Spinal cord (tissue), 10 donors: ENCODE measurements around the gene MMP10. TPM values are rescaled to one million over a fixed set of nuclear protein-coding genes. Genes with fewer than 3 reads are reported as not detected.

ENCODE experiments used
- DNase-seq, 6 donors: peaks; one replicate each; pipeline versions ENCODE4 v3.0.0 to v3.0.0-alpha.2; 2013 to 2015; ENCODE audit warnings: low spot score in 6 of 6, low read depth in 4 of 6
- H3K27ac ChIP-seq: one replicate; pipeline ENCODE4 v1.5.1; 2013; ENCODE audit warnings: low read depth, low read length, control low read depth
- H3K27me3 ChIP-seq: one replicate; pipeline ENCODE4 v1.6.1; 2013; ENCODE audit warnings: low read length; ENCODE audit not compliant: control insufficient read depth, insufficient read depth
- H3K36me3 ChIP-seq: one replicate; pipeline ENCODE4 v1.6.1; 2013; ENCODE audit warnings: low read length; ENCODE audit not compliant: control insufficient read depth, insufficient read depth
- H3K4me1 ChIP-seq: one replicate; pipeline ENCODE4 v1.6.1; 2013; ENCODE audit warnings: low read length; ENCODE audit not compliant: control insufficient read depth, insufficient read depth
- H3K4me3 ChIP-seq: one replicate; pipeline ENCODE4 v1.5.1; 2013; ENCODE audit warnings: low read depth, low read length, control low read depth
- H3K9me3 ChIP-seq: one replicate; pipeline ENCODE4 v1.6.1; 2013; ENCODE audit warnings: low read length; ENCODE audit not compliant: control insufficient read depth, insufficient read depth
- WGBS: methylation state at CpG from one replicate; pipeline ENCODE4 v1.1.5; 2013; ENCODE audit warnings: missing lambda C conversion rate; ENCODE audit not compliant: insufficient coverage; 5-methylcytosine and 5-hydroxymethylcytosine counted together
- polyA plus RNA-seq, 2 donors: library from polyadenylated mRNA; unstranded; fragments of 120-200 nt; gene quantifications; one replicate each; pipeline ENCODE4 v1.2.1, GENCODE V29; 2013; ENCODE audit not compliant: insufficient read length in 2 of 2
- total RNA-seq, 2 donors: library from RNA; depleted of rRNA in 1 of 2; stranded (reverse); fragments of 120-200 nt in 1 of 2; fragments of >200 nt in 1 of 2; gene quantifications; one replicate each; pipeline versions ENCODE4 v1.2.3 to v1.2.4, GENCODE V29; 2013 to 2014
- donor health status: healthy.

MMP10 gene
- total and polyA plus RNA-seq, 4 donors: 0.39 TPM; not detected in 3

GRCh38 chr11:102788334-102788995 lies 8.0 kb upstream of the MMP10 start:
- H3K36me3 ChIP-seq: no peaks in the 10 kb centered on the region
- no peaks in the 10 kb centered on the region for H3K4me1 ChIP-seq
- WGBS: 96% methylated on average over 3 of the region's 8 CpGs
- no peaks in the 10 kb centered on the region for H3K9me3 ChIP-seq
- DNase-seq: no peak
- H3K4me3 ChIP-seq: no peak overlapping the region
- H3K27me3 ChIP-seq: no peaks in the 10 kb centered on the region
- no peak overlapping the region for H3K27ac ChIP-seq

GRCh38 chr11:102784380-102784779 lies 4.0 kb upstream of the MMP10 start:
- no peak for DNase-seq
- Histone ChIP-seq H3K9me3 (no peaks in the 10 kb centered on the region), H3K27ac (no peak overlapping the region), H3K4me3 (no peak overlapping the region), H3K36me3 (no peaks in the 10 kb centered on the region), H3K4me1 (no peaks in the 10 kb centered on the region), H3K27me3 (no peaks in the 10 kb centered on the region)
- 83% methylated on average over 1 of the region's 3 CpGs for WGBS

GRCh38 chr11:102783720-102784119 lies 3.3 kb upstream of the MMP10 start:
- Histone ChIP-seq H3K4me1 (no peaks in the 10 kb centered on the region), H3K27me3 (no peaks in the 10 kb centered on the region), H3K36me3 (no peaks in the 10 kb centered on the region), H3K4me3 (no peak overlapping the region), H3K27ac (no peak overlapping the region), H3K9me3 (no peaks in the 10 kb centered on the region)
- DNase-seq: no peak
- WGBS: no CpG with 5 or more reads among the region's 2 CpGs

GRCh38 chr11:102783016-102783415 lies 2.6 kb upstream of the MMP10 start:
- no peak for DNase-seq

GRCh38 chr11:102781676-102782075 lies 1.2 kb upstream of the MMP10 start:
- Histone ChIP-seq H3K4me1 (no peaks in the 10 kb centered on the region), H3K9me3 (no peaks in the 10 kb centered on the region), H3K27me3 (no peaks in the 10 kb centered on the region), H3K36me3 (no peaks in the 10 kb centered on the region), H3K4me3 (no peak overlapping the region), H3K27ac (no peak overlapping the region)
- no peak for DNase-seq
- WGBS: 83% methylated on average over 1 of the region's 2 CpGs

More at GRCh38 chr11:102783016-102783415, 2.6 kb upstream of the MMP10 start:
- H3K9me3 ChIP-seq: no peaks in the 10 kb centered on the region
- H3K27me3 ChIP-seq: no peaks in the 10 kb centered on the region
- H3K36me3 ChIP-seq: no peaks in the 10 kb centered on the region
- H3K4me1 ChIP-seq: no peaks in the 10 kb centered on the region
- H3K27ac ChIP-seq: no peak overlapping the region
- H3K4me3 ChIP-seq: no peak overlapping the region

- Histone ChIP-seq H3K27ac (no peak overlapping the region), H3K9me3 (no peaks in the 10 kb centered on the region), H3K4me3 (no peak overlapping the region), H3K27me3 (no peaks in the 10 kb centered on the region), H3K4me1 (no peaks in the 10 kb centered on the region), H3K36me3 (no peaks in the 10 kb centered on the region)
- 84% methylated on average over 4 of the region's 5 CpGs for WGBS
- no peak for DNase-seq
These were observed 4.0 kb downstream of the MMP10 start for GRCh38 chr11:102776454-102776853.

- DNase-seq: peak in 1 of 6 donors; percentile 35
- WGBS: 30% methylated on average over 3 of the region's 4 CpGs
These were observed 7.0 kb downstream of the MMP10 start for GRCh38 chr11:102773386-102773785.

GRCh38 chr11:102771351-102771750 lies 9.1 kb downstream of the MMP10 start:
- no peak overlapping the region for H3K4me3 ChIP-seq
- no peaks in the 10 kb centered on the region for H3K4me1 ChIP-seq
- H3K27me3 ChIP-seq: no peaks in the 10 kb centered on the region
- no peaks in the 10 kb centered on the region for H3K36me3 ChIP-seq
- WGBS: no CpG with 5 or more reads among the region's 1 CpG
- H3K9me3 ChIP-seq: no peaks in the 10 kb centered on the region
- H3K27ac ChIP-seq: no peak overlapping the region
- no peak for DNase-seq

More at GRCh38 chr11:102773386-102773785, 7.0 kb downstream of the MMP10 start:
- no peak overlapping the region for H3K27ac ChIP-seq
- no peaks in the 10 kb centered on the region for H3K9me3 ChIP-seq
- no peaks in the 10 kb centered on the region for H3K36me3 ChIP-seq
- H3K27me3 ChIP-seq: no peaks in the 10 kb centered on the region
- no peaks in the 10 kb centered on the region for H3K4me1 ChIP-seq
- H3K4me3 ChIP-seq: no peak overlapping the region

GRCh38 chr11:102770191-102770590 lies 10.2 kb downstream of the MMP10 start:
- Histone ChIP-seq H3K27me3 (no peaks in the 10 kb centered on the region), H3K4me3 (no peak overlapping the region), H3K27ac (no peak overlapping the region), H3K36me3 (no peaks in the 10 kb centered on the region), H3K4me1 (no peaks in the 10 kb centered on the region), H3K9me3 (no peaks in the 10 kb centered on the region)
- DNase-seq: no peak

GRCh38 chr11:102767800-102768199 lies 12.6 kb downstream of the MMP10 start:
- Histone ChIP-seq H3K27me3 (no peaks in the 10 kb centered on the region), H3K4me1 (no peaks in the 10 kb centered on the region), H3K9me3 (no peaks in the 10 kb centered on the region), H3K36me3 (no peaks in the 10 kb centered on the region), H3K4me3 (no peak overlapping the region), H3K27ac (no peak overlapping the region)
- no peak for DNase-seq
- 60% methylated on average over 11 of the region's 18 CpGs for WGBS
